Smooth muscle cell (in vitro differentiated cells): ENCODE measurements around the gene PCSK1. TPM values are rescaled to one million over a fixed set of nuclear protein-coding genes. Genes with fewer than 3 reads are reported as not detected.

Experiments used
- DNase-seq: peaks from one replicate; lab custom pipeline; 2025; ENCODE audit not compliant: unreplicated experiment; lab: John Stamatoyannopoulos, UW
- H2AFZ ChIP-seq: fragments of 200-600 bp; sonication (generic); 2 replicates; pipeline ENCODE4 v1.6.0; 2016; ENCODE audit warnings: antibody characterized with exemption, low read depth, mild to moderate bottlenecking
- H3F3A ChIP-seq: fragments of 200-600 bp; sonication (generic); 2 replicates; pipeline ENCODE4 v1.6.0; 2017; ENCODE audit warnings: antibody characterized with exemption, low read depth
- H3K27ac ChIP-seq: fragments of 200-600 bp; sonication (generic); 2 replicates; pipeline ENCODE4 v1.5.1; 2016; ENCODE audit warnings: low read depth, mild to moderate bottlenecking
- H3K27me3 ChIP-seq: fragments of 200-600 bp; sonication (generic); 2 replicates; pipeline ENCODE4 v1.6.1; 2016; ENCODE audit warnings: low read depth, mild to moderate bottlenecking
- H3K36me3 ChIP-seq: fragments of 200-600 bp; sonication (generic); 2 replicates; pipeline ENCODE4 v1.5.1; 2016; ENCODE audit warnings: low read depth
- H3K4me1 ChIP-seq: fragments of 200-600 bp; sonication (generic); 2 replicates; pipeline ENCODE4 v1.5.1; 2016; ENCODE audit warnings: low read depth
- H3K4me2 ChIP-seq: fragments of 200-600 bp; sonication (generic); 2 replicates; pipeline ENCODE4 v1.6.0; 2016; ENCODE audit warnings: mild to moderate bottlenecking
- H3K4me3 ChIP-seq: fragments of 200-600 bp; sonication (generic); 2 replicates; pipeline ENCODE4 v1.5.1; 2016; ENCODE audit warnings: mild to moderate bottlenecking
- H3K79me2 ChIP-seq: fragments of 200-600 bp; sonication (generic); 2 replicates; pipeline ENCODE4 v1.6.0; 2016; ENCODE audit warnings: low read depth, mild to moderate bottlenecking
- H3K9ac ChIP-seq: fragments of 200-600 bp; sonication (generic); 2 replicates; pipeline ENCODE4 v1.6.0; 2016; ENCODE audit warnings: low read depth
- H3K9me3 ChIP-seq: fragments of 200-600 bp; sonication (generic); replicated peaks from 2 replicates; pipeline ENCODE4 v1.5.1; 2016; ENCODE audit warnings: low read depth
- H4K20me1 ChIP-seq: fragments of 200-600 bp; sonication (generic); 2 replicates; pipeline ENCODE4 v1.6.0; 2016; ENCODE audit warnings: low read depth
- WGBS: methylation state at CpG from one replicate; pipeline ENCODE4 v1.1.7; 2016; ENCODE audit warnings: low lambda C conversion rate; 5-methylcytosine and 5-hydroxymethylcytosine counted together
- polyA plus RNA-seq: library from polyadenylated mRNA; unstranded; fragments of >200 nt; fragmentation: Nextera tagmentation; extraction: Ambion mirVana; gene quantifications from 2 replicates; pipeline ENCODE4 v1.2.1, GENCODE V29; 2016
- total RNA-seq: library from RNA; depleted of rRNA; stranded (reverse); fragments of >200 nt; gene quantifications from 2 replicates; pipeline ENCODE4 v1.2.3, GENCODE V29; 2014
- TF ChIP-seq, protein P1 (sequence below): fragments of 200-600 bp; sonication (generic); IDR thresholded peaks from 2 replicates; pipeline ENCODE4 v1.5.1; 2017; ENCODE audit warnings: borderline replicate concordance, mild to moderate bottlenecking, antibody characterized with exemption; ENCODE audit not compliant: insufficient read depth, poor library complexity, severe bottlenecking

PCSK1 gene
- total and polyA plus RNA-seq, 2 experiments from 2014 or later, result 0.32 to 1.1 TPM

GRCh38 chr5:96468956-96469355, 35.9 kb upstream of the PCSK1 start:
- H3K36me3 ChIP-seq, result no peaks in the 10 kb centered on the region
- no peaks in the 10 kb centered on the region for H3K27me3 ChIP-seq
- H3K79me2 ChIP-seq, result no peaks in the 10 kb centered on the region
- H4K20me1 ChIP-seq, result no peaks in the 10 kb centered on the region
- no peaks in the 10 kb centered on the region for H3F3A ChIP-seq
- no peak overlapping the region for H3K4me2 ChIP-seq
- no peak overlapping the region for H3K9ac ChIP-seq
- H3K27ac ChIP-seq, result no peak overlapping the region
- no peak overlapping the region for H3K4me3 ChIP-seq
- DNase-seq, result no peak
- TF ChIP-seq, protein P1, sequence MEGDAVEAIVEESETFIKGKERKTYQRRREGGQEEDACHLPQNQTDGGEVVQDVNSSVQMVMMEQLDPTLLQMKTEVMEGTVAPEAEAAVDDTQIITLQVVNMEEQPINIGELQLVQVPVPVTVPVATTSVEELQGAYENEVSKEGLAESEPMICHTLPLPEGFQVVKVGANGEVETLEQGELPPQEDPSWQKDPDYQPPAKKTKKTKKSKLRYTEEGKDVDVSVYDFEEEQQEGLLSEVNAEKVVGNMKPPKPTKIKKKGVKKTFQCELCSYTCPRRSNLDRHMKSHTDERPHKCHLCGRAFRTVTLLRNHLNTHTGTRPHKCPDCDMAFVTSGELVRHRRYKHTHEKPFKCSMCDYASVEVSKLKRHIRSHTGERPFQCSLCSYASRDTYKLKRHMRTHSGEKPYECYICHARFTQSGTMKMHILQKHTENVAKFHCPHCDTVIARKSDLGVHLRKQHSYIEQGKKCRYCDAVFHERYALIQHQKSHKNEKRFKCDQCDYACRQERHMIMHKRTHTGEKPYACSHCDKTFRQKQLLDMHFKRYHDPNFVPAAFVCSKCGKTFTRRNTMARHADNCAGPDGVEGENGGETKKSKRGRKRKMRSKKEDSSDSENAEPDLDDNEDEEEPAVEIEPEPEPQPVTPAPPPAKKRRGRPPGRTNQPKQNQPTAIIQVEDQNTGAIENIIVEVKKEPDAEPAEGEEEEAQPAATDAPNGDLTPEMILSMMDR, result no peak
- 89% methylated on average over 5 of the region's 5 CpGs for WGBS
- no peaks in the 10 kb centered on the region for H3K4me1 ChIP-seq
- no peaks in the 10 kb centered on the region for H3K9me3 ChIP-seq
- no peak overlapping the region for H2AFZ ChIP-seq

DNA sequence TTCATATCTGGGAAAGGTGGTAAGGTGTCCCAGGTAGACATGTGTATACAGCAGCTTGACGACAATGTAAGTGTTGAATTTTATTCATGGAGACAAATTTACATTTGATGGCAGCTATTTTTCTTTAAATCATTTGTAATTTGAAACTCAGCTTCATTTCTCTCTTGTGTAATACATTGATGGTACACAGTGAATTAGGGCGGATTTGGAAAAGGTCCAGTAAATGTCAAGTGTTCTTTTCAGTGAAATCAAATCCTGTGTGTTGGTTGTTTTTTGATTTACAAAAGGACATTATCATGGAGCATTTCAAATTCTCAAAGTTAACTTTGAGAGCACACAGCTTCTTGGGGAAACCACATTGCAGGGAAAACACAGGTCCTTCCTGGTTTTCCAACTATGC, 30.0 kb upstream of the PCSK1 start:
- TF ChIP-seq, protein P1, result no peak

DNA sequence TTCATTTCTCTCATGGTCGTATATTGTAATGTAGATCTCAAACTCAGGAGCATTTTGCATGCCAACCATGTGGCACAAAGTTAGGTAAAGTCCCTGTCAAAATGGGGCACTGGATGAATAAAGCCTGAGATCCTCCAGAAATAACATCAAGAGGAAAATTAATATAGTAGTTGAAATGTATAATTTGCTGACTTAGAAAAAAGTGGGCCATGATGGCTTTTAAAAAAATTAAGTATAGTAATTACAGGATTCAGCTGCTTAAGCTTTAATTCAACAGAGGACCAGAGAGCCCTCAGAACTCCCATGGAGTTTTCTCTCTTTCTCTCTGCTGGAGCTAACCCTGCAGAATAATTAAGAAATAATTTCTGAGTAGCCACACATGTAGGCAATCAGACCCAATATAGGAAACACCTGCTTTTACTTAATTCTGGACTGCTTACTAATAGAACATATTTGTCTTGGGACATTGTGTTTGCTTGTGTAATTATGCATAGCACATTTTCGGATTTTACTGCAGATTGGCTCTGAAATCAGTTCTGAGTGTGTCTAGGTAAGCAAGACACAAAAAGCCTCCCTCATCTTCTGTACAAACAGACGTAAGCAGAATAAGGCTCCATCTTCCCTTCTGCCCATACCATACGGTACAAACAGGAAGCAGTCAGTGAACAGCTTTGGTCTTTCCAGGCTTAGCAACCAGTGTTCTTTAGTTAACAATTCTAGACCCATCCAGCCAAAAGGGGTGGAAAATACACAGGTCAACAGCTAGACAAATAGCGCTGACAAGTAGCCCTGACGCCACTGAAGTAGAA, 26.5 kb upstream of the PCSK1 start:
- Histone ChIP-seq H3K79me2 (no peaks in the 10 kb centered on the region), H3K36me3 (no peaks in the 10 kb centered on the region), H2AFZ (no peak overlapping the region), H3K9ac (no peak overlapping the region), H3K4me1 (no peaks in the 10 kb centered on the region), H4K20me1 (no peaks in the 10 kb centered on the region), H3K27me3 (no peaks in the 10 kb centered on the region), H3K4me3 (no peak overlapping the region), H3K4me2 (no peak overlapping the region), H3K27ac (no peak overlapping the region), H3F3A (no peaks in the 10 kb centered on the region), H3K9me3 (no peaks in the 10 kb centered on the region)
- no peak for DNase-seq
- TF ChIP-seq, protein P1, result no peak
- WGBS, result 83% methylated on average over 6 of the region's 6 CpGs

More for the DNA sequence above, 30.0 kb upstream of the PCSK1 start:
- H3F3A ChIP-seq, result no peaks in the 10 kb centered on the region
- H3K79me2 ChIP-seq, result no peaks in the 10 kb centered on the region
- no peak for DNase-seq
- H4K20me1 ChIP-seq, result no peaks in the 10 kb centered on the region
- no peaks in the 10 kb centered on the region for H3K4me1 ChIP-seq
- H3K36me3 ChIP-seq, result no peaks in the 10 kb centered on the region
- H3K27me3 ChIP-seq, result no peaks in the 10 kb centered on the region
- H2AFZ ChIP-seq, result no peak overlapping the region
- H3K4me2 ChIP-seq, result no peak overlapping the region
- no peak overlapping the region for H3K9ac ChIP-seq
- H3K4me3 ChIP-seq, result no peak overlapping the region
- no peaks in the 10 kb centered on the region for H3K9me3 ChIP-seq
- H3K27ac ChIP-seq, result no peak overlapping the region
- WGBS, result 90% methylated on average over 2 of the region's 2 CpGs

- H3K4me3 ChIP-seq, result no peak overlapping the region
- no peaks in the 10 kb centered on the region for H3F3A ChIP-seq
- H3K27ac ChIP-seq, result no peak overlapping the region
- H3K27me3 ChIP-seq, result no peaks in the 10 kb centered on the region
- no peak overlapping the region for H3K9ac ChIP-seq
- no peaks in the 10 kb centered on the region for H3K4me1 ChIP-seq
- H3K4me2 ChIP-seq, result no peak overlapping the region
- 79% methylated on average over 2 of the region's 2 CpGs for WGBS
- H3K9me3 ChIP-seq, result no peaks in the 10 kb centered on the region
- no peak overlapping the region for H2AFZ ChIP-seq
- DNase-seq, result no peak
- H3K79me2 ChIP-seq, result no peaks in the 10 kb centered on the region
- no peaks in the 10 kb centered on the region for H4K20me1 ChIP-seq
- H3K36me3 ChIP-seq, result no peaks in the 10 kb centered on the region
- TF ChIP-seq, protein P1, result no peak
These were observed 25.1 kb upstream of the PCSK1 start for GRCh38 chr5:96458176-96458575.
